Subcutaneous abdominal adipose tissue (tissue), 5 donors: Measurements from ENCODE around the gene PLA2R1.

ENCODE experiments used
- H3K27ac ChIP-seq: one replicate; pipeline ENCODE4 v1.7.0; 2013; ENCODE audit warnings: low read depth, mild to moderate bottlenecking, inconsistent platforms, low read length, moderate library complexity
- H3K27me3 ChIP-seq, 5 donors: one replicate each; pipeline ENCODE4 v1.7.0; 2013; ENCODE audit warnings: low read length in 5 of 5, inconsistent platforms in 1 of 5; ENCODE audit not compliant: control insufficient read depth in 5 of 5, insufficient read depth in 4 of 5
- H3K36me3 ChIP-seq, 5 donors: one replicate each; pipeline ENCODE4 v1.7.0; 2013; ENCODE audit warnings: low read length in 5 of 5; ENCODE audit not compliant: control insufficient read depth in 5 of 5, insufficient read depth in 5 of 5
- H3K4me1 ChIP-seq, 5 donors: one replicate each; pipeline ENCODE4 v1.7.0; 2013; ENCODE audit warnings: low read length in 5 of 5, mild to moderate bottlenecking in 3 of 5, moderate library complexity in 1 of 5; ENCODE audit not compliant: control insufficient read depth in 5 of 5, insufficient read depth in 5 of 5
- H3K4me3 ChIP-seq, 5 donors: one replicate each; pipeline ENCODE4 v1.7.0; 2013; ENCODE audit warnings: low read length in 5 of 5, low read depth in 1 of 5
- H3K9ac ChIP-seq, 5 donors: one replicate each; pipeline ENCODE4 v1.7.0; 2013; ENCODE audit warnings: low read length in 5 of 5, mild to moderate bottlenecking in 4 of 5, moderate library complexity in 3 of 5
- H3K9me3 ChIP-seq, 5 donors: one replicate each; pipeline ENCODE4 v1.7.0; 2013; ENCODE audit warnings: low read length in 5 of 5; ENCODE audit not compliant: control insufficient read depth in 5 of 5
- donor health status: healthy.
- donor health status: healthy.
- donor health status: healthy.
- donor health status: healthy.
- donor health status: healthy.

Gene PLA2R1

DNA sequence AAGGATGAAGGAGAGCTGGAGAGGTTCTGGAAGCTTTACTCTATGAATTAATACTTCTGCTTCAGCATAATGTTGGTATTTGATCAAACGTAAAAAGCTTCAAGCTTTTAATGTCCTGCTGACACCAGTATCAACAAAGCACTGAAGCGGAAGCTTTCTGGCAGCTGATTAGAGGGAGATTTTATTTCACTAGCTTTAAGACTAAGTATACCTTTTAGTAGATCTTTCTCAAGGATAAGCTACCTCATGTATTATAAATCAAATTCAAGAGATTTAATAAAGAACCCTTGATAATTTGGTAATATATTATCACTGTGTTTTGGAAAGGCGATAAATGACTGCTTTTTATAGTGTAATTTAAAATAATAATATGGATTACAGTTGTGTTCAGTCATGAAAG lies 136.4 kb downstream of the PLA2R1 start:
- H3K27me3 ChIP-seq = no peaks in the 10 kb centered on the region

DNA sequence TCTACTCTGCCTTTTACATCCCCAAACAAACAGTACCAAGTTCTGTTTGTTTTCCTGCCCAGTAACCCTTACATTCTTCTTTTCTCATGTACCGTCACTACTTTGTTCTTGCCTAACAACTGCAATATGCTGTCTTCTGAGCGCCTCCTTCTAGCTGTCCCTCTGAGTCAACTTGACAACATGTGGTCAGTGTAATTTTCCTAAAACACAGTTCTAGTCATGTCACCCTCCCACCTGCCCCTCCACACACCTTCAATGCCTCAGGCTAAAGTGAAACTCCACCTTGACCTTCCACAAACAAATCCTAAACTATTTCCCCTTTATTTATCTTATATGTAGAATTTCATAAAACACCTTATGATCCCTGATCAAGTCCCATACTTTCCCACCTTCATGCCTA lies 139.9 kb downstream of the PLA2R1 start:
- H3K4me3 ChIP-seq = no peak overlapping the region
- peaks cover 0 to 3% (median 0%) of the 10 kb centered on the region in 5 donors for H3K9me3 ChIP-seq
- H3K9ac ChIP-seq = no peak overlapping the region
- H3K27ac ChIP-seq = no peak overlapping the region
- H3K36me3 ChIP-seq = no peaks in the 10 kb centered on the region
- H3K27me3 ChIP-seq = peaks cover 0 to 6% (median 0%) of the 10 kb centered on the region in 5 donors
- H3K4me1 ChIP-seq = peaks cover 0 to 7% (median 5%) of the 10 kb centered on the region in 5 donors

More for the DNA sequence above, 136.4 kb downstream of the PLA2R1 start:
- peaks cover 0 to 7% (median 5%) of the 10 kb centered on the region in 5 donors for H3K4me1 ChIP-seq
- H3K4me3 ChIP-seq = no peak overlapping the region
- H3K9me3 ChIP-seq = peaks cover 0 to 5% (median 3%) of the 10 kb centered on the region in 5 donors
- H3K36me3 ChIP-seq = no peaks in the 10 kb centered on the region
- H3K27ac ChIP-seq = no peak overlapping the region
- no peak overlapping the region for H3K9ac ChIP-seq

DNA sequence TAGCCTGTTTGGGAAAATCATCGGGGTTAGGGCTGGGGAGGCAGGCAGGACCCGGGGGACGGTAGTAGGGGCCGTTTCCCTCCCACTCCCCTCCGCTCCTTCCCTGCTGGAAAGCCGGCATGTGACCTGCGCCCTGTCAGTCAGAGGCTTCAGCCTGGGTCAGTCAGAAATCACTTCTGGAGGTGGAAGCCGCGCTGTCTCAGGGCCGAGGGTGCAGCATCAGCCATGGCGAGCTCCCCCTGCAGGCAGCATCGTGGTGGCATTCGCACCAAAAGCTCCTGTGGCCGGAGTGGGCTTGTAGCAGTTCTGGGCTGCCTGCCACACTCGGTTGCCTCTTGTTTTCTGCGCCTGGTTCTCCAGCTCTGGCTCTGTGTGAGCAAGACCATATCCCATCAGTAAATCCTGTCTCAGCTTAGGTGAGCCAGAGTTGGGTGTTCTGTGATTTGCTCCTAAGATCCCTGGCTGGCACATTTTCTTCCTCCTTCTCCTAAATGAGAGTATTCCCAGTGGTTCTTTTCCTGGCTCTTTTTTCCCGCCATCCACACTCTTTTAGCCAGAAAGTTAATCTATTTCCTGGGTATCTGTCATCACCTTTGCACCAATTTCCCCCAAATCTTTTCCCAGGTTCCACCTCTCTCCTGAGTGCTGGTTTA lies 140.5 kb downstream of the PLA2R1 start:
- Histone ChIP-seq H3K36me3 (no peaks in the 10 kb centered on the region), H3K4me3 (no peak overlapping the region), H3K27me3 (peaks cover 0 to 6% (median 0%) of the 10 kb centered on the region in 5 donors), H3K9me3 (peaks cover 0 to 3% (median 0%) of the 10 kb centered on the region in 5 donors), H3K9ac (no peak overlapping the region), H3K4me1 (peaks cover 0 to 7% (median 5%) of the 10 kb centered on the region in 5 donors), H3K27ac (no peak overlapping the region)

DNA sequence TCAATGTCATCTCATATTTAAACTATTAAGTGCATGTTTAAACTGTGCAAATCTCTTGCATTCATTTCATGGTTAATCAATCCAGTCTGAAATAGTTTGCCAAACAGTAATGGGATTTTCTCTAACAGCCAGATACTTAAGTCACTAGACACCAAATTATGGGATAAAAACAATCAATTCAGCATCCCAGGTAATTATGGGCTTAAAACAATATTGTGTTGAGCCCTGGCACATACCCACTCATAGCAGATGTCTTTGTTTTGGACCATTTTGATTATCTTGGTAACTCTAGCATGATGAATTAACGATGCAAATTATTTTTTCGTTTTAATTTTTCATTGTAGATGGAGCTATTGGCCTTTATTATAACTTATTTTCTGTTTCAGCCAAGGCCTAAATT lies 145.9 kb downstream of the PLA2R1 start:
- Histone ChIP-seq H3K27me3 (peaks cover 0 to 6% (median 4%) of the 10 kb centered on the region in 5 donors), H3K9ac (no peak overlapping the region), H3K36me3 (no peaks in the 10 kb centered on the region), H3K27ac (no peak overlapping the region), H3K4me3 (no peak overlapping the region), H3K4me1 (peaks cover 0 to 1% (median under 1%) of the 10 kb centered on the region in 5 donors), H3K9me3 (no peaks in the 10 kb centered on the region)

DNA sequence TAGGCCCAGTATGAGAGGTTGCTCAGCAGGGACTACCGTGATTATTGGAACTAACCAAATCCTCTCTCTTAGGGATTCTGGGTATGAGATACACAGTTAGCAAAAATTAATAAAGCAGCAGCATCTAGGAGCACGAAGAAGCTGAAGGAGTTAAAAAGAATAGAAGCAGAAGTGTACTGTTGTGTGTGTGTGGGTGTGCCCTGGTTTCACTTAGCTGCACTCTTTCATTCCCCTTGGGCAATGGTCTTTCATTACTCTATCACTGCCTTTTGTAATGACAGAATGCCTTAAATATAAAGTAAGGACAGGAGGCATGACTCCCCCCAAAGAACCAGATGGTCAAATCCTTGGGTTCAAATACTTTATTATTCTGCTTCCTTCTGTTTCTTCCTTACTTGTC lies 148.5 kb downstream of the PLA2R1 start:
- no peaks in the 10 kb centered on the region for H3K36me3 ChIP-seq
- no peaks in the 10 kb centered on the region for H3K9me3 ChIP-seq
- H3K4me1 ChIP-seq = no peaks in the 10 kb centered on the region
- H3K9ac ChIP-seq = no peak overlapping the region
- H3K4me3 ChIP-seq = no peak overlapping the region
- H3K27ac ChIP-seq = no peak overlapping the region
- peaks cover 0 to 6% (median 4%) of the 10 kb centered on the region in 5 donors for H3K27me3 ChIP-seq

DNA sequence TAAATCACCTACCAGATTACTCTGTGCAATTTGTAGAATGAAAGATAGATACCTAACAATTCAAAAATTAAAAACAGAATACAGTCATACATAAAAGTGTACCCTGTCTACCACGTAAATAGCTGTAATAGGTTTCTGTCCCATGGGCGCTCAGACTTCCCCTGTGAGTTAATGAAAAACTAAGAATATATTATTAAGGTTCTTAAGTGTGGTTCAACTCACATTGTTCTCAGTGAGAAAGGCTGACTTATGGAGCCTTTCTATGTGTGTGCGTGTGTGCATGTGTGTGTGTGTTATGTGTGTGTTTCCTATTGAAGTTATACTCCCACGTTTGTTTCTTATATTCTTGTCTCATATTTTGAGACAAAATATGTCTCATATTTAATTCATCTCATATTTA lies 149.8 kb downstream of the PLA2R1 start:
- Histone ChIP-seq H3K27me3 (peaks cover 0 to 4% (median 2%) of the 10 kb centered on the region in 5 donors), H3K4me1 (no peaks in the 10 kb centered on the region), H3K9ac (no peak overlapping the region), H3K4me3 (no peak overlapping the region), H3K36me3 (no peaks in the 10 kb centered on the region), H3K9me3 (no peaks in the 10 kb centered on the region), H3K27ac (no peak overlapping the region)

DNA sequence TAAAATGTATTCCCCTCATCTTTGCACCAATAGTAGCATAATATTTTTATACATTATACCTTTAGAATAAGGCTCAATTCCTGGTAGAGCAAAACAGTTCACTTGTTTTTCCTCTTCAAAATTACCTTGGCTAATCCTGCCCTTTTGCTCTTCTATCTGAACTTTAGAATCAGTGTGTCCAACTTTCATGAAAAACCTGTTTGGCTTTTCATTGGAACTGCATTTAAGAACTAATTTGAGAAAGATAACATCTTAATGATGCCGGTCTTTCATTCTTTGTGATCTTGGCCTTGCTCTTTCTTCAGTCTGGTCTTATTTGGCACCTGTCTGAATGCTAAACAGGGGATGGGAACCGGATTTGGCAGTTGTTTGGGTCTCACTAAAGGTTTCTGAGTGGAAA lies 151.5 kb downstream of the PLA2R1 start:
- Histone ChIP-seq H3K9ac (no peak overlapping the region), H3K27ac (no peak overlapping the region), H3K4me1 (no peaks in the 10 kb centered on the region), H3K36me3 (no peaks in the 10 kb centered on the region), H3K4me3 (no peak overlapping the region), H3K27me3 (peaks cover 0 to 4% (median 0%) of the 10 kb centered on the region in 5 donors), H3K9me3 (no peaks in the 10 kb centered on the region)

DNA sequence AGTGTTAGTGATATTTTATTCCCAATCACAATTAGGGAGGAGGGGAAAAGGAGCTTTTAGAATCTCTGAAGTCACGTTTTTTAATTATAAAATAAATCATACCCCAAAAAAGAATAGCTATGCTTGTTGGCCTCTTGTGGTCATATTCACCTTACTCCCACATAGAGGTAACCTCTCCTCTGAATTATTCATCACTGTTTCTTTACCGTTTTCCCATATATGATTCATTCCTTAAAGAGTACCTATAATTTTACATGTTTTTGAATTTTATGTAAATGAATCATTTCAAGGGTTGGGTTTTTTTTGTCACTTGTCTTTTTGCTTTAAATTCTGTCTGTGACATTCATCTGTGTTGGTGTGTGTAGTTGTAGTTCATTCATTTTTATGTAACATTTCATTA lies 153.8 kb downstream of the PLA2R1 start:
- Histone ChIP-seq H3K9me3 (no peaks in the 10 kb centered on the region), H3K27ac (no peak overlapping the region), H3K27me3 (peaks cover 0 to 7% (median 3%) of the 10 kb centered on the region in 5 donors), H3K9ac (no peak overlapping the region), H3K4me3 (no peak overlapping the region), H3K36me3 (no peaks in the 10 kb centered on the region), H3K4me1 (peaks cover 0 to 16% (median 10%) of the 10 kb centered on the region in 5 donors)

DNA sequence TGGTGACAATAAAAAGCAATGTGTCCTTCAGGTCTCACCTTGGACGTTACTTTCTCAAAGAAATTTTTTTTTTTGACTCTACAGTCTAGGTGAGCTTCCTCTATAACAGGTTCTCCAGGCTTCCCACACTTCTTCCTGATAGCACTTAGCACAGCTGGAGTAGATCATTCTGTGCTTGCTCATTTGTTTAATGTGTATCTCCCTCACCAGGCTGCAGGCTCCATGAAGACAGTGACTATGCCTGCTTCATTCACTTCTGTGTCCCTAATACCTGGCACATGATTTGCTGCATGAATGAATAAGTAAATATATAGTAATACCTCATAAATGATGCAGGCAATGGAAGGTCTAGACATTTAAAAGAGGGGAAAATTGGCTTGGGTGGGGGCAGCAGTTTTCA lies 154.5 kb downstream of the PLA2R1 start:
- no peaks in the 10 kb centered on the region for H3K9me3 ChIP-seq
- peaks cover 0 to 7% (median 3%) of the 10 kb centered on the region in 5 donors for H3K27me3 ChIP-seq
- no peak overlapping the region for H3K4me3 ChIP-seq
- no peak overlapping the region for H3K27ac ChIP-seq
- H3K9ac ChIP-seq = no peak overlapping the region
- peaks cover 0 to 23% (median 14%) of the 10 kb centered on the region in 5 donors for H3K4me1 ChIP-seq
- H3K36me3 ChIP-seq = no peaks in the 10 kb centered on the region

DNA sequence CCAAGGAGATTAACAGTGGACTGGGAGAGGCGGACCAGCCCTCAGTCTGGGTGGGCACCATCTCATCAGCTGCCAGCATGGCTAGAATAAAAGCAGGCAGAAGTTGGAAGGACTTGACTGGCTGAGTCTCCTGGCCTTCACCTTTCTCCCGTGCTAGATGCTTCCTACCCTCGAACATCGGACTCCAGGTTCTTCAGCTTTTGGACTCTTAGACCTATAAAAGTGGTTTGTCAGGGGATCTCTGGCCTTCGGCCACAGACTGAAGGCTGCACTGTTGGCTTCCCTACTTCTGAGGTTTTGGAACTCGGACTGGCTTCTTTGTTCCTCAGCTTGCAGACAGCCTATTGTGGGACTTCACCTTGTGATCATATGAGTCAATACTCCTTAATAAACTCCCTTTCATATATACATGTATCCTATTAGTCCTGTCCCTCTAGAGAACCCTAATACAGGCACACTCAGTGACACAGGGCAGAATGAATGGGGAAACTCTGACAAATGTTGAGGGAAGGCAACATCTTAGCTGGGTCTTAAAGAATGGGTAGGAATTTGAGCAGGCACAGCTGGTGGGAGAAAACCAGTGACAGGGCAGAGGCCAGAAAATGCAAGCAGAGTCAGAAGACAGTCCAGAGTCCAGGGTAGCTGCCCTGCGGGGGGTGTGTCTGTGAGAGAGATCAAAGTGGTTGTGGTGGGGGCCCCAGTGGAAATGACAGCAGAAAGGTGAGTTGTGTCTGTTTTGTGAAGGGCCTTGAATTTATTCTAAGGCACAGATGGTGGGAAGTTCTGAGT lies 156.3 kb downstream of the PLA2R1 start:
- Histone ChIP-seq H3K4me1 (peaks cover 0 to 23% (median 15%) of the 10 kb centered on the region in 5 donors), H3K4me3 (no peak overlapping the region), H3K27me3 (peaks cover 0 to 7% (median 3%) of the 10 kb centered on the region in 5 donors), H3K9me3 (no peaks in the 10 kb centered on the region), H3K36me3 (no peaks in the 10 kb centered on the region), H3K9ac (no peak overlapping the region), H3K27ac (no peak overlapping the region)
